NCI-H146 (cell line): Measurements from ENCODE around the gene PHEX.
A peak's percentile ranks its signal among the peaks of the same experiment; 100 is the strongest.

ENCODE experiments used
- DNase-seq: peaks from one replicate; lab custom pipeline; 2025; lab: John Stamatoyannopoulos, UW

The PHEX gene

DNA sequence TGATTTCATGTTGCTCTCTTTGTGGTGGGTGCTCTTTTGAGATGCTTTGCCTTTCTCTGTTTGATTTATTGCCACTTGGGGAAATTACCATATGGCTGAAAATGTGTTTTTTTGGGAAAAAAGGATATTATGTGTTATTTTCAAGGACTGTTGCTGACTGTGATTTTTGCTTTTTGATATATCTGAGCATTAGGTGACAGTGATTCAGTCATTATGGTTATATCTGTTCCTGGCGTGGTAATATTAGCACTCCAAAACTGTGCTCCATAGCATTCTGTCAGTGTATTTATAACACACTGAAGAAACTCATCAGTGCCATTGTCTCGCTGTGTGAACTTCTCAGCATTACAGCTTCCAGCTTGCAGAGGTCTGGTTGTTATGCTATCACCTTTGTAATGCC is 73.8 kb downstream of the PHEX start:
- no peak for DNase-seq

- no peak for DNase-seq
These were observed 77.3 kb downstream of the PHEX start for GRCh38 chrX:22109442-22109841.

- no peak for DNase-seq
These were observed 78.8 kb downstream of the PHEX start for GRCh38 chrX:22110729-22111494.

DNA sequence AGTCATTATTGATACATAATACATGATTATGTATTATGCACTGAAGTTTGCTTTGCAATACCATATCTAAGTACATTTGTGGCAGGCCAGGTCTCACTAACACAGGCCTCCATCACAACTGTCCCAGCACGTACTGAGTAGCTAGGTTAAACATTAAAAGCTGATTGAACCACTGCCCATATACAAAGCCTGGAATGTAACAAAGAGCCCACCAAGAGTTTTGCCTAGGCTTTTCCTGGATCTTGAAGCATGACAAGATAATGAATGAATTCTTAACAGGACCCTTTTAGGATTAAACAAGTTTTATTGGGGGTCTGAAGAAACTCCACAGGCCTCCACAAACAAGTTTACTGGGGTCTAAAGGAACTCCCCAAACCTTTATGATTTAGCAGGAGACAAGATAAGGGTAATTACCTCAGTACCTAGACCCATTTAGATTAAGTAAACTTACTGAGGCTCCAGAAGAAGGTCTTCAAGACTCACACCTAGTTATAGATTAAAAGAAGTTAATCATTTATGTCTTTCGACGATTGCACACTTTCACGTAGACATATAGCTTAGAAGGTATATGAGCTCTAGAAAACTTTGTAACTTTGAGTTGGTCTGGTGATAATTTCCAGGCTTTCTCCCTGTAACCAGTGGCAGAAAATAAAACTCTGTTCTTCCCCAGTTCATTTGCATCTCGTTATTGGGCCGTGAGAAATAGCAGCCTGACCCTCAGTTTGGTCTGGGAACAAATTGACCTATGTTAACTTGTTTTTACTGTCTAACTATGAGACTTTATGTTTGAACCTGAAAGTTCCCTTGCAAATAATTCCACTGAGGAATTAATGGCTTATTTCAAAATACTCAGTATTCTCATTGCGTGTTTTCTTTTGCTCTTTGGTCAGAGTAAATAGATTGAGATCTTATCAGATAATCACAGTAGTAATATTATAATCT is 84.8 kb downstream of the PHEX start:
- DNase-seq: no peak

DNA sequence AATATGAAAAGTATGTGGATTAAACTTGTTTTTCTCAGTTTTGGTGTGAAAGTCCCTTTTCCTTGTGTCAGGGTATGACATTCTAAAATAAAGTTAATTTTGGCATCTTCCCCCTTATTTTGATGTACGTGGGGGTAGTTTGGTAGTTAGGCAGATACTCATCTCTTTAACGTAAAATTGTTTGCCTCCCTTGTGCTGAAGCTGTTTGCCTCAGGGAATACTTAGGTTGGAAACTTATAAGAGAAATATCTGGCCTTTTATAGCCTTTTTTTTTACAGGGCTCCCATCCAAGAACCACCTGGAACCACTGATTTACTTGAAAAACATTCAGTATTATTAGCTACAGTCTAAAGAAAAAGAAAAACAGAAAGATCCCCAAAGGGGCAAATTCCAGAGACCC is 85.5 kb downstream of the PHEX start:
- no peak for DNase-seq

GRCh38 chrX:22118161-22118830 is 86.2 kb downstream of the PHEX start:
- no peak for DNase-seq

DNA sequence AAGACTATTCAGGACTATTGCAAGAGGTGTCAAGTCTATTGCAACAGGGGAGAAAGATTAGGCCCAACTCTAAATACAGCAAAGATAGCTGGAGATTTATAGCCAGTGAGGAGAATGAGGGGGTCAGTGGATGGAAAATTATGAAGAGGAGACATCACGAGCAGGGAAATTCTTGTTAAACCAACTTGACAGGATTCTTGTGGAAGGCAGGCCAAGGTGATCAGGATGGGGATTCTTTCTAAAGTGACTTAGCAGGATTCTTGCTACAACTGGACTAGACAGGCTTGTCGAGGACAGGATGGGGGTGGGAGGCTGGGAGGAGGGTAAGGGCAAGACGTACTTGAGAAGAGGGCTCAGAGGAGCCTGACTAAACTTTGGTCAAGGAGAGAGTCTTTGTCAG is 89.0 kb downstream of the PHEX start:
- no peak for DNase-seq

DNA sequence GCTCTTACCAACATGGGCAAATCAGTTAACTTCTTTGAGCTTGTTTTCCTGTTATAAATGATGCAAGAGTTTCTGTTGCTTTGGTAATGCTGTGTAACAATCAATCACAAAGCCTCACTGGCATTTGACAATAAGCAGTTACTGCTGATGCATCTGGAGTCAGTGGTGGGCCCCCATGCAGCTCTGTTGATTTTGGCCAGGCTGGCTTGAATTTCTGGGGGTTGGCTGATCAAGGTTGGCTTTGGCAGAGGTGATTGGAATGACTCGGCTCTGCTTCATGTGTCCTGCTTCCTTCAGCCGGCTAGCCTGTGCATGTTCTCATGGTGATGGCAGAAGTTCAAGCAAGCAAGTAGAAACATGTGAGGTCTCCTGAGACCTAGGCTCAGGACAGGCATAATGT is 90.4 kb downstream of the PHEX start:
- no peak for DNase-seq

DNA sequence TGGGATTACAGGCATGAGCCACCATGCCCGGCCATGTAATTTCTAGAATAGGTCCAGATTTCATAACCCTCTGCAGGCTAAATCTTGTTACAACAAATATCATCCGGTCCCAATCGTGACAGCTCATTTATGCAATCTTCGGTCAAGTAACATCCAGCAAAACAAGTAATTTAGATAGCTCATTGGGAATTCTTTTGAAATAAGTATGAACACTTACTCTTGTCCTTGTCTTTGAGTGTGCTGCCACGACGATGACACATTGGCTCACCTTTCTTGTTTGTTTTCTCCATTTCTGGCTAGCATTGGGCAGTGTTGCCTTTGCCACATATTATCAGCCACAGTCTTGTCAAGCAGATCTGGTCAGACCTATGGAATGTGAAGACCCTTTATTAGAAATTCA is 92.0 kb downstream of the PHEX start:
- no peak for DNase-seq

DNA sequence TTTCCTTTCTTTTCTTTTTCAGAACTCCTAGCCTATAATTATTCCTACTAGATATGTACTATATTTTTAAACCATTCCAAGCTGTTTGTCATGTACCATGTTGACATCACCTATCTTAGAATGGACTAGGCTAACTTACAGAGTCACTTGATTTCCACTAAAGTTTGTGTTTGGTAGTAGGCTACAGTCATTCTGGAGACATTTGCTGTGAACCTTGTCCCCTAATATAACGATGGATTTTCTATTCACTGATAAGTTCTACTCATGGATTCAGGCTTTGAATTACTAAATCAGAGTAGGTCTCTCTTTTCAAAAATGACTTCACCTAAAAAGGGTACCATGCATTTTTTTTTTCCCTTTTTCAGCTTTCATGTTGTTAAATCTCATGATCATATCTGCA is 93.4 kb downstream of the PHEX start:
- no peak for DNase-seq

DNA sequence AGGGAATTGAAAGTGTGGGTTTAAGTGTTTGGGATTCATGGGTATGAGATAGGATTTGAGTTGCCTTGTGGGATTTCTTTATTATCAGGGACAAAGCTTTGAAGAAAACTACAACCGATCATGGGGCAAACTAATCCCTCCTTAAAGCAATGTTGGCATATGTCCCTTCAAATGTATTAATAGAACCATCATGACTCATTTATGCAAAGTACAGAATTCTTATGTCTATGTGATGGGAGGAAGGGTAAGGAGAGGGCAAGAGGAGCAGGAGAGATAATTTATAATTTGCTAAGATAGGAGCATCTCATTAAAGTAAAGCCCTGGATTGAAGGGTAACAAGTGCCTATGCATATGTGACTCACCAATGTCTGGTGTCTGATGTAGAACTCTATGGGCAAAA is 94.2 kb downstream of the PHEX start:
- no peak for DNase-seq

- no peak for DNase-seq
These were observed 96.8 kb downstream of the PHEX start for GRCh38 chrX:22128961-22129360.

GRCh38 chrX:22134681-22135080 is 102.6 kb downstream of the PHEX start:
- peak; percentile 26 for DNase-seq

DNA sequence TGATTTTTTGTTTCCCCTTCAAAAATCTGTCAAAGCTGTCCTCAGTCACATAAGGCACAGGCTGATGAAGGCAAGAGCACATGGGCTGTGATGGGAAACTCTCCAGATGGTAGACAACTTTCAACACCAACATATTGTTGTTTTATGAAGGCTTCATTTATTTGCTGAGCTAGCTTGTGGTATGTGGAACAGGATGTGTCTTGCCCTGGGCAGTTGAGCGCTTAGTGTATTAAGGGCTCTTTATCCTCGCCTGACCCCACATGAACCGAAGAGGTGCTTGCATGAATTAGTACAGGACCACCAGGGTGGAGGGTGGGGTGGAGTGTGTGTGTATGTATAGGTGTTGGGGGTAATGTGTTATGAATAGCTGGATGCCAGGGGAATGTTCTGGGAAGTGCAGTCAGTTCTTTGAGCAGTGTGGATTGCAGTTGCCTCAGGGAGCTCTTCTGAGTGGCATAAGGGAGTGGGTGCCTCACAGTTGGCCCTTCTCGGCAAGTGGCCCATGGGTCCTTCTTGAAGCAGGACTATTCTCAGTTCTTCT is 103.1 kb downstream of the PHEX start:
- peak; percentile 6 for DNase-seq

- peak; percentile 69 for DNase-seq
These were observed 104.0 kb downstream of the PHEX start for GRCh38 chrX:22135994-22136684.

GRCh38 chrX:22136711-22137110 is 104.6 kb downstream of the PHEX start:
- DNase-seq: no peak

DNA sequence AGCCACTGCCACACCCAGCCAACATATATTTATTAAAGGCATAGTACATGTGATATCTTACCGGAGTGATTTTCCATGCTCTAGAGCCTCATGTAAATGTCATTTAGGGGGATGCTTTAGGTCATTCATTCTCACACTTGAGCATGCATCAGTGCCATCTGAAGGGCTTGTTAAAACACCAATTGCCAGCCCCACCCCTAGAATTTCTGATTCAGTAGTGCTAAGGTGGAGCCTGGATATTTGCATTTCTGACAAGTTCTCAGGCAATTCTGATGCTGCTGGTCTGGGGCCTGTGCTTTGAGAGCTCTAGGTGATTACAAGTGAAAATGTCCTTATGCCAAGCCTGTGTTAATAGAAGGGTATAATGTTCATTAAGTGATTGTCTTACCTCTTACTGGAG is 107.7 kb downstream of the PHEX start:
- no peak for DNase-seq

DNA sequence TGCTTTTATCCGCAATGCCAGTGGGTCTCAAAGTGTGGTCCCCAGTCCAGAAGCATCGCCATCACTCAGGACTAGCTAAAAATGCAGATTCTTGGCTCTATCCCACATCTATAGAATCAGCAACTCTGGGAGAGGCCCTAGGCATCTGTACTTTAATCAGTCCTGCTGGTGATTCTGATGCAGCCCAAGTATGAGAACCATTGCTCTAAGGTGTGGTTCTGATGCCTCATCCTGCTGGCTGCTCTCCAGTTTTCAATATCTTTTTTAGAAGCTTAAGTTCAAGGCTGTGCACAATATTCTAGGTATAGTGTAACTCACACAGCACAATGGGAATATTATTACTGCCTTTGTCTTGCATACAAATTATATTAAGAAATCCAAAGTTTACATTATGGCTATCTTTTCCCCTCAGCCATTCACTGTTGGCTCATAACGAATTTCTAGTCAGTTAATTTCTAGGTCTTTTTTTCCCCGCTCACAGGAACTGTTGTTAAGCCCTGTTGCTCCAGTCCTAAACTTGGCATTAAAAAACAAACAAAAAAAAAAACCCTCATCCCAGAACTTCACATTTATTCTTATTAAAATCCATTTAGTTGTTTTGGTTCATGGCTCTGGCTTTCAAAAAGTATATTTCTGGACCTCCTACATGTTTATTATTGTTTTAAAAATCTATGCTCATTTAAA is 109.1 kb downstream of the PHEX start:
- no peak for DNase-seq

- DNase-seq: no peak
These were observed 115.1 kb downstream of the PHEX start for GRCh38 chrX:22147214-22147613.

GRCh38 chrX:22147942-22148341 is 115.8 kb downstream of the PHEX start:
- no peak for DNase-seq

DNA sequence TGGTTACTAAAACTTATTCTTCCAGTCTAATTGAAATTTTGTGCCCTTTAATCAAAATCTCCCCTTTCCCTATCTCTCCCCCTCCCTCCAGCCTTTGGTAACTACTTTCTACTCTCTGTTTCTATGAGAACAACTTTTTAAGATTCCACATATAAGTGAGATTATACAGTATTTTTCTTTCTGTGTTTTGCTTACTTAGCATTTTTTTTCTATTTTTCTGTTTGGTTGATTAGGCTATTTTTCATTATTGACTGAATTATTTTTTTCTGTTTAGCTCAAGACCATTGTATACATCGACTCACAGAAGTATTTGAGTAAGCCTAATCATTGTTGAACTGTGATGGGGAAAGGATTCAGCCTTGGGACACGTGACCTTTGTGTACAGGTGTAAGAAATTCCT is 116.4 kb downstream of the PHEX start:
- DNase-seq: no peak
